ENCODE results near the gene GAL3ST2.

- TF ChIP-seq EZH2phosphoT487 (IDR thresholded peaks at IDR 0.05; ENCODE audit: borderline replicate concordance, low read depth, low read length) = no peak
- TF ChIP-seq, protein P1, sequence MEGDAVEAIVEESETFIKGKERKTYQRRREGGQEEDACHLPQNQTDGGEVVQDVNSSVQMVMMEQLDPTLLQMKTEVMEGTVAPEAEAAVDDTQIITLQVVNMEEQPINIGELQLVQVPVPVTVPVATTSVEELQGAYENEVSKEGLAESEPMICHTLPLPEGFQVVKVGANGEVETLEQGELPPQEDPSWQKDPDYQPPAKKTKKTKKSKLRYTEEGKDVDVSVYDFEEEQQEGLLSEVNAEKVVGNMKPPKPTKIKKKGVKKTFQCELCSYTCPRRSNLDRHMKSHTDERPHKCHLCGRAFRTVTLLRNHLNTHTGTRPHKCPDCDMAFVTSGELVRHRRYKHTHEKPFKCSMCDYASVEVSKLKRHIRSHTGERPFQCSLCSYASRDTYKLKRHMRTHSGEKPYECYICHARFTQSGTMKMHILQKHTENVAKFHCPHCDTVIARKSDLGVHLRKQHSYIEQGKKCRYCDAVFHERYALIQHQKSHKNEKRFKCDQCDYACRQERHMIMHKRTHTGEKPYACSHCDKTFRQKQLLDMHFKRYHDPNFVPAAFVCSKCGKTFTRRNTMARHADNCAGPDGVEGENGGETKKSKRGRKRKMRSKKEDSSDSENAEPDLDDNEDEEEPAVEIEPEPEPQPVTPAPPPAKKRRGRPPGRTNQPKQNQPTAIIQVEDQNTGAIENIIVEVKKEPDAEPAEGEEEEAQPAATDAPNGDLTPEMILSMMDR (conservative IDR thresholded peaks at IDR 0.05; ENCODE audit: low read length) = no peak
Measured at GRCh38 chr2:241842067-241842415, 65.4 kb downstream of the GAL3ST2 start.
